ENCODE results near the gene RPS2.
A peak's percentile ranks its signal among the peaks of the same experiment; 100 is the strongest.

RPS2 gene

DNA sequence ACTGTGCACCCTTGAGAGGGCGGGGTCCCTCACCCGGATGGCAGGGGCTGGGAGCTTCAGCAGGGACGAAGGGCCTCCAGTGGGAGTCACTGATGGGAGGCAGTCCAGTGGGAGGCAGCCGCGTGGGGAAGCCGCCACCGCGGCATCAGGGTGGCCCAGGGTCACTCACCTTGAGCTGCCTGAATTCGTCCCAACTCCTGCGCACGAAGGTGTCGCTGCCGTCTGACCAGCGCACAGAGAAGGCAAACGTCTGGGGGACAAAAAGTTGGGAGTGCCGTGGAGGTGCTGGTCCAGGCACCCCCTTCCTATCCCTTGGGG is 16.1 kb upstream of the RPS2 start:
- no peak for DNase-seq

- DNase-seq, result no peak
Observed at GRCh38 chr16:1980030-1980769, 15.6 kb upstream of the RPS2 start.

DNA sequence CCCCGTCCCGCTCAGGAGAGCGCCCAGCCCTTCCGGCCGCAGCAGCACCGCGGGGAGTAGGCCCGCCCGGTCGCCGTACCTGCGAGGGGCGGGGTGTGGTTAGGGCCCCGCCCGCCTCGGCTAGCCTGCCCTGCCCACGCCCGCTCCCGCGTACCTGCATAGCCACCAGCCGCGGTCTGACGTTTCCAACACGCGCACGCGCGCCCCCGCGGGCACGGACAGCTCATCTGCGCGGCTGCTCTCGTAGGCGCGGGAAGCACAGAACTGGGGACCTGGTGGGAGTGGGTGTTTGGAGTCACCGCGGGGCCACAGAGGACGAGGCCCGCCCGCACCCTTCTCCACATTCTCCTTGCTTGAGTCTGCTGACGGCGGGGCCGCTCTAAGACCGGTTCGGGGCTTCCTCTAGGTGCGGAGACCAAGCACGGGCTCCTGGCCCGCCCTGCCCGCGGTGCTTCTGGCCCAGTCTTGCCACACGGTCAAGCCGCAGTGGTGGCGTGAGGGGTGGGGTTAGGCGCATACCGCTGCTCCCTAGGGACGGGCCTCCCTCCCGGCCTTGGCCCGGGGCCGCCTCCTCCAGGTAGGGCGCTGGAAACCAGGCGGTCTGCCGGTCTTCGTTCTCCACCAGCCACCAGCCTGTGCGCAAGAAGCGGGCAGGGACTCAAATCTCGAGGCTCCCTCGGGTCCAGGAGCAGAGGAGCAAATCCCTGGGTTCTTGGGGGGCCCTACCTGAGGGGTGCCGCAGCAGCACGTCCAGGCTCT is 14.8 kb upstream of the RPS2 start:
- DNase-seq, result no peak

- DNase-seq, result no peak
Observed at GRCh38 chr16:1978476-1979120, 14.0 kb upstream of the RPS2 start.

GRCh38 chr16:1977875-1978268 is 13.2 kb upstream of the RPS2 start:
- no peak for DNase-seq

DNA sequence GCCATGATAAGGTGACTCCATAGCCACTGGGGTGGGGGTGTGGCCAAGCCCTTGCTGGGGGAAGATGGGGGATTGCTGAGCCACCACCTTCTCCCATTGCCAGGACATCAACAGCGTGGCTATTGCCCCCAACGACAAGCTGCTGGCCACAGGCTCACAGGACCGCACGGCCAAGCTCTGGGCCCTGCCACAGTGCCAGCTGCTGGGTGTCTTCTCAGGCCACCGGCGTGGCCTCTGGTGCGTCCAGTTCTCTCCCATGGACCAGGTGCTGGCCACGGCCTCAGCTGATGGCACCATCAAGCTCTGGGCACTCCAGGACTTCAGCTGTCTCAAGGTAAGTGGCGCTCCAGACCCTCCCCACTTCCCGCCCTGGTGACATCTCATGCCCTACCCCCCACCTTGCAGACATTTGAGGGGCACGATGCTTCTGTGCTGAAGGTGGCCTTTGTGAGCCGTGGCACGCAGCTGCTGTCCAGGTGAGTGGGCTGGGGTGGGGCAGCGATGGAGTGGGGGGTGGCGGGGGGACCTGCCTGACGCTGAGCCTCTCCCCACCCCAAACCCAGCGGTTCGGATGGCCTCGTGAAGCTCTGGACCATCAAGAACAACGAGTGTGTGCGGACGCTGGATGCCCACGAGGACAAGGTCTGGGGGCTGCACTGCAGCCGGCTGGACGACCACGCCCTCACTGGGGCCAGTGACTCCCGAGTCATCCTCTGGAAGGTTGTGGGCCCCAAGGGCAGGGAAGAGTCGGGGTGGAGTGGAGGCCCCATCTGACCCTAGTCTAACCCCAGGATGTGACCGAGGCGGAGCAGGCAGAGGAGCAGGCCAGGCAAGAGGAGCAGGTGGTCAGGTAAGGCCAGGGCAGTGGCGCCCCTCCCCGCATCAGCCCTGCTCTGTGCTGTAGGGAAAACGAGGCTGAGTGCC is 12.6 kb upstream of the RPS2 start:
- no peak for DNase-seq

GRCh38 chr16:1976216-1976520 is 11.5 kb upstream of the RPS2 start:
- DNase-seq, result no peak

GRCh38 chr16:1975432-1976215 is 11.0 kb upstream of the RPS2 start:
- no peak for DNase-seq

- DNase-seq, result no peak
Observed at GRCh38 chr16:1974157-1975070, 9.8 kb upstream of the RPS2 start.

DNA sequence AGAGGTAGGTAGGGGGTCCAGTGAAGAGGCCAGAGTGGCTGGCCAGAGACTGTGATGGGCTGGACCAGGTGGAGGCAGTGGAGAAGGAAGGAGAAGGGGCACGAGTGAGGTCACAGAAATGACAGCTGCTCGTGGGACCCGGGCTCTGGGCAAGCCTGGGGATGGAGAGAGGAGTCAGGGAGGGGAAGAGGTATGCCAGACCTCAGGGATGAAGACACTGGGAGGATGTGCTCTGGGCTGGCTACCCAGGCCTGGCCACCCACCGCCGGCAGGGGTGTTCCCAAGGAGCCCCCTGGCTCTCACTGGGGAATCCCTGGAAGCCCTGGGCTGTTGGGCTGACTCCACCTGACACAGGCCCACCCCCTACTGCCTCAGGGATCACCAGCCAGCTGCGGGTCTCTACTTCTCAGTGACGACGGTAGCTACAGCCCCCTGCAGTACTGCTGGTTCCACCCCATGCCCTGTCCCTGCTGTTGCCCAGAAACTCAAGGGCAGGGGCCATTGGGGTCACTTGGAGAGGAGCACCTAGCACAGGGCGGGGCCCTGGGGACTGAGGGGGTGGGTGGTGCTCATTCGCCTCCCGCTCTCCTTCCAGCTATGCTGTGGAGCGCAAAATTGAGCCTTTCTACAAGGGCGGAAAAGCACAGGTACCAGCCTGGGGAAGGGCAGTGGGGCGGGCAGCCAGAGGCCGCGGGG is 9.0 kb upstream of the RPS2 start:
- DNase-seq, result no peak

- no peak for DNase-seq
Observed at GRCh38 chr16:1972490-1972877, 7.9 kb upstream of the RPS2 start.

- peak; percentile 98 for DNase-seq
Observed at GRCh38 chr16:1971796-1972489, 7.3 kb upstream of the RPS2 start, which contains the start of gene TBL3. TBL3 (plus strand) TSS chr16:1972053; CDS start chr16:1972165, 112 bp downstream.

DNA sequence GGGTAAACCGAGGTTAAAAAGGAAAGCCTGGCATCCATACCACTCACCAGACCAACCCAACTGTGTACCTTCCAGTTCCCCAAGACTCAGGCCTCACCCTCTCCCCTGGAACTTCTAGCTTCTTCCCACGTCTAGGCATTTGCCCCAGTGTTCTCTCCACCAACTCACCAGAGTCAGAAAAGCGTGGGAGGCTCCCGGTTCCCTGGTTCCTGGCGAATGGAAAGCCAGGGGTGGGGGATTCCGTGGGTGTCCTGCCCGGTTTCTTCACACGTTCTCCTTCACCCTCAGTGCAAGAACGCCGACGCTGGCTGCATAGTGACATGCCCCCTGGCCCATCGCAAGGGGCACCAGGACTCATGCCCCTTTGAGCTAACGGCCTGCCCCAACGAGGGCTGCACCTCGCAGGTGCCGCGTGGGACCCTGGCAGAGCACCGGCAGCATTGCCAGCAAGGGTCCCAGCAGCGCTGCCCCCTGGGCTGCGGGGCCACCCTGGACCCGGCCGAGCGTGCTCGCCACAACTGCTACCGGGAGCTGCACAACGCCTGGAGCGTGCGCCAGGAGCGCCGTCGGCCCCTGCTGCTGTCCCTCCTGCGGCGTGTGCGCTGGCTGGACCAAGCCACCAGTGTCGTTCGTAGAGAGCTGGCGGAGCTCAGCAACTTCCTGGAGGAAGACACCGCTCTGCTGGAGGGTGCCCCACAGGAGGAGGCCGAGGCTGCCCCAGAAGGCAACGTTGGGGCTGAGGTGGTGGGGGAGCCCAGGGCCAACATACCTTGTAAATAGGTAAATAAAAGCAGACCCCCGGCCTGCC is 3.7 kb upstream of the RPS2 start:
- DNase-seq, result no peak

DNA sequence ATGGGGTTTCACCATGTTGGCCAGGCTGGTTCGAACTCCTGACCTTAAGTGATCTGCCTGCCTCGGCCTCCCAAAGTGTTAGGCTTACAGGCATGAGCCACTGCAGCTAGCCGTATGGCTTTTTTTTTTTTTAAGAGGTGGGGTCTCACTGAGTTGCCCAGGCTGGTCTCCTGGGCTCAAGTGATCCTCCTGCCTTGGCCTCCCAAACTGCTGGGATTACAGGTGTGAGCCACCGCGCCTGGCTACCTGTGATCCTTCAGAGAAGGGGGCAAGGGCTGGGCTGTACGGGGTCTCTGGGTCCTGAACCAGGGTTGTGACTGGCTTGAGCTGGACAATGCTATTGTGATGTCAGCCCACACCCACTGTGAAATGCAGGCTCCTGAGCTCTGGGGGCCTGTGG is 1.8 kb upstream of the RPS2 start, which contains the start of gene RNF151:
TSS of gene RNF151 (plus strand) at position 397 of the 400 bp plus-strand sequence. CDS start 26 bp downstream, outside the sequence.
- no peak for DNase-seq

DNA sequence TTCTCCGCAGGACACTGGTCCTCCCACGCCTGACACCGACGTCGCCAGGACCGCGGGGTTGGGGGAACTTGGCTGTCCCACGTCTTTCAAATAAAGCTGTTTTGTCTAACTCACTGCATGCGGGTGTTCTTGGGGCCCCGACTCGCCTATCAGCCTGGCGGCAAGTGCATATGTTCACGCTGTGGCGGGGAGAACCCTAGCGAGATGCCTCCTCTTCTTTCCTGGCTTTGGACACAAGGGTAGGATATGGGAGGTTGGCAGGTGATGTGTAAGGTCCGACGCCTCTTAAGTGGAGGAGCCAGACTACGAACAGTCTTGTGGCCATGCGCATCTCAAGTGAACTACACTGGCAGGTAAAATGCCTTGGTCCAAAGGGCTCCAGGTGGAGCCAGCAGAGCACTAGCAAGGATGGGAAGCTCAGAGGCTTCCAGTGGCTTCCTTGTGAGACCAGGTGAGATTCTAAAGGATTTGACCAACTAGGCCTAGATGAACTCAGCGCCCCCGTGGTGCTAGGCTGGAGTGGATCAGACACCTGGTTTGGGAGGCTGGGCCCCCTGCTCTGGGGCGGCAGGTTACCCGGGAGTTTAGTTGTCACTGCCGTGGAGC is 873 bp upstream of the RPS2 start:
- DNase-seq, result no peak

- no peak for DNase-seq
Observed at GRCh38 chr16:1963806-1964505, 670 bp downstream of the RPS2 start.
